ENCODE data around the gene PIAS4.

Gene PIAS4

GRCh38 chr19:4007021-4007835, at the start of gene PIAS4 (continued):
- TF ChIP-seq ZBTB26 (tag by site-specific recombination; optimal IDR thresholded peaks at IDR 0.05) (peak; percentile 89), ZNF654 (tag by site-specific recombination; IDR thresholded peaks at IDR 0.05; ENCODE audit: low read depth) (no peak), ZBTB20 (tag by site-specific recombination; IDR thresholded peaks at IDR 0.05) (peak; percentile 40; the same call in 1 of the 2 replicates), ZNF362 (tag by site-specific recombination; IDR thresholded peaks at IDR 0.05) (no peak), KLF7 (tag by site-specific recombination; IDR thresholded peaks at IDR 0.05; ENCODE audit: borderline replicate concordance) (peak; percentile 57; the same call in 1 of the 2 replicates), GLIS1 (tag by site-specific recombination; IDR thresholded peaks at IDR 0.05) (peak; percentile 39; the same call in 1 of the 2 replicates), ZNF202 (tag by site-specific recombination; IDR thresholded peaks at IDR 0.05; ENCODE audit: borderline replicate concordance) (no peak), ZNF18 (tag by site-specific recombination; IDR thresholded peaks at IDR 0.05) (0 out of 2 replicates have a peak, but pooled peaks have one; percentile 24), ZEB2 (tag by site-specific recombination; IDR thresholded peaks at IDR 0.05) (peak; percentile 94), PBX3 (CRISPR knock-in tag; IDR thresholded peaks at IDR 0.05) (no peak; the same call in 1 of the 2 replicates), CTCF (tag by site-specific recombination; IDR thresholded peaks at IDR 0.05) (peak; percentile 85), TCF7L2 (IDR thresholded peaks at IDR 0.05; ENCODE audit: borderline replicate concordance, low read depth, low read length) (no peak), ZNF776 (tag by site-specific recombination; IDR thresholded peaks at IDR 0.05; ENCODE audit: borderline replicate concordance) (no peak), ZIC2 (tag by site-specific recombination; IDR thresholded peaks at IDR 0.05) (peak; percentile 97), ZNF473 (tag by site-specific recombination; IDR thresholded peaks at IDR 0.05) (no peak), ZSCAN30 (tag by site-specific recombination; IDR thresholded peaks at IDR 0.05) (no peak), ZBTB8A (tag by site-specific recombination; IDR thresholded peaks at IDR 0.05) (no peak; the same call in 1 of the 2 replicates), YY2 (tag by site-specific recombination; IDR thresholded peaks at IDR 0.05) (0 out of 2 replicates have a peak, but pooled peaks have one; percentile 23), ZNF549 (tag by site-specific recombination; IDR thresholded peaks at IDR 0.05) (no peak), ZNF623 (tag by site-specific recombination; IDR thresholded peaks at IDR 0.05) (no peak; the same call in 1 of the 2 replicates), SETDB1 (IDR thresholded peaks at IDR 0.05; ENCODE audit: insufficient read length, low read length) (no peak), ZNF292 (tag by site-specific recombination; IDR thresholded peaks at IDR 0.05; ENCODE audit: borderline replicate concordance, low read depth) (no peak), GLIS2 (tag by site-specific recombination; IDR thresholded peaks at IDR 0.05) (peak; percentile 76), BCL11A (tag by site-specific recombination; IDR thresholded peaks at IDR 0.05; ENCODE audit: low read depth) (no peak), ZNF280C (tag by site-specific recombination; IDR thresholded peaks at IDR 0.05) (no peak), HIC1 (tag by site-specific recombination; IDR thresholded peaks at IDR 0.05) (no peak), SP7 (tag by site-specific recombination; IDR thresholded peaks at IDR 0.05) (peak; percentile 79), HOXD13 (CRISPR knock-in tag; IDR thresholded peaks at IDR 0.05; ENCODE audit: borderline replicate concordance) (no peak)

Data from HEK293 (cell line).